ENCODE measurements around the gene IRF2.

The IRF2 gene

DNA sequence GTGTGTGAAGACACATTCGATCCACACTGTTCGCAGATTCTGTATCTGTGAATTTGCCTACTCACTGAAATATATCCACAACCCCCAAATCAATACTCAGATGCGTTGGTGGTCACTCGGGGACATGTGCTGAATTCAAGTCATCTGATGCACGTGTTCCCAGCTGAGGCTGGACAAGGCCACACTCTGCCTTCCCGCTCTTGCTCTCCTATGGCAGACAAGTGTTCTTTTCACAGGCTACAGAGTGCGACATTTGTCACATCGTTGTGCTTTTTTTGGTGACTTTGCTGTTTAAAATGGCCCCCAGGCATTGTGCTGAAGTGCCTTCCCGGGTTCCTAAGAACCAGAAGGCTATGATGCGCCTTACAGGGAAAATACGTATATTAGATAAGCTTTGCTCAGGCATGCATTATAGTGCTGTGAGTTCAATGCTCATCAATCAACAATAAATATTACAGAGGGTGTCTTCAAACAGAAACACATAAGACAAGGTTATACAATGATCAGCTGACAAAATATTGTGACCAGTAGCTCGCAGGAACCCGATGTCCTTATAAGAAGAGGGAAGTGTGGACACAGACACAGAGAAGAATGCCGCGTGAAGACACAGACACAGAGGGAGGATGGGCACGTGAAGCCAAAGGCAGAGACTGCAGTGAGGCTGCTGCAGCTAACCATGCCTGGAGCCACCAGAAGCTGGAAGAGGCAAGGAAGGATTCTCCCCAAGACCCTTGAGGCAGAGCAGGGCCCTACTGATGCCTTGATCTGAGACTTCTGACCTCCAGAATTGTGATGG, 42.0 kb downstream of the IRF2 start:
- no peak for DNase-seq (ENCODE audit: low read depth in 2 of 2)

DNA sequence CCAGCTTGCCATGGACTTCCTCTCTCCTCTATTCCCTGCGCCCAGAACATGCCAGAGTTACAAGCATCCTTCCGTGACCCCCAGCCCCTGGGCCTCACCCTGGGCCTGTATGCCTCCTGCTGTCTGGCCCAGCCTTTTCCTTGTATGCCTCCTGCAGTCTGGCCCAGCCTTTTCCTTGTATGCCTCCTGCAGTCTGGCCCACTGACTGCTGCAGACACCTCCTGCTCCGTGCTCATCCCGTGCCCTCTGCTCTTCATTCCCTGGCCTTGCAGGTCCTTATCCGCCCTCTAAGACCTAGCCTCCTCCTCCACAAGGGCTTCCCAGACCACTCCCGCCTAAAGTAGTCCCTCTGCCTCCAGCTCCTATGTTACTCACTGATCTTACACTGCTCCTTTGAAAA, 44.2 kb downstream of the IRF2 start:
- no peak for DNase-seq (ENCODE audit: low read depth in 2 of 2)

DNA sequence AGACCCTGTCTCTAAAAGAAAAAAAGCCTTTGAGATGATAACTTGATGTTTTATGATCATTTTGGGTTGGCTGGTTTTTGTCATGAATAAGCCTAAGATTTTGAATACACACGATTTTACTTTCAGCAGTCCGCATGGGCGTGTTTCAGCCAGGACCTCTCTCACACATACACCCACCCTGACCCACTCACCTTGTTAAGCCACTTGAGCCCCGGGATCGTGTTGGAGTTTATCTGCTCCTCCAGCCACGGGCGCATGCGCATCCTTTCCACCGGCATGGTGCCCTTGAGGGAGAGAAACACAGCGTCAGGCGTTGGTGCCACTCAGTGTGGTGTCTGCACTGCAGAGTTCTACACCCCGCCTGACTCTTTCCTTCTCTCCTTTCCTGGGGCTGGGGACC, 45.6 kb downstream of the IRF2 start:
- DNase-seq (ENCODE audit: low read depth in 2 of 2) = no peak

DNA sequence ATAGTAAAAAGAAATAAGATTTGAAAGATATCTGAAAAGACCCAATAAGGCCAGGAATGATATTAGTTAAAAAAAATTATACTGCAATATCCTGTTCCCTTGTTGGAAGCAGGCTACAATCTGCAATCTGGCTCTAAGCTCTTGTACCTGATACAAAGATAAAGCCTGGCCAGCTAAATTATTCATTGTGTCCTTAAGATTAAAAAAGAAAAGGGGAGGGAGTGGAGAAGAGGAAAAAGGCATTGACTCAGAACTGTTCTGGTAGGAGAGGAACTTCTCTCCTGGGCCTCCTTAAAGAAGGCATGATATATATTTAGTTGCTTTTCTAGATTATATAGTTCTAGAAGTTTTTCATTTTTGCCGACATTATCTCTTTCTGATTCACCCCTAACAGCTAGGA, 46.7 kb downstream of the IRF2 start:
- DNase-seq (ENCODE audit: low read depth in 2 of 2) = no peak

DNA sequence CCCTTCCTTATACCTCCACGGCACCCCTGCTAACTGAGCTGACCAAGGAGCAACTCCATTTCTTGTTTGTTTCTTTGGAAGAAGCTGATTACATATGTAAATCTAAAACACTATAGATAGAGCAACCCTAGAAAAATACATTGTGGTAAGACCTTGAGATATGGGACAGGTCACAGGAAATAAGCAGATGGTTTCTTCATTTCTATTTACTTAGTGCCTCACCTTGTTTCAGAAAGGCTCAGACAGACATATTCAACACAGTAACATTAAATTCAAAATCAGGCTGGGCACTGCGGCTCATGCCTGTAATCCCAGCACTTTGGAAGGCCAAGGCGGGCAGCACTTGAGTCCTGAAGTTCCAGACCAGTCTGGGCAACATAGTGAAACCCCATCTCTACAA, 47.3 kb downstream of the IRF2 start:
- no peak for DNase-seq (ENCODE audit: low read depth in 2 of 2)

DNA sequence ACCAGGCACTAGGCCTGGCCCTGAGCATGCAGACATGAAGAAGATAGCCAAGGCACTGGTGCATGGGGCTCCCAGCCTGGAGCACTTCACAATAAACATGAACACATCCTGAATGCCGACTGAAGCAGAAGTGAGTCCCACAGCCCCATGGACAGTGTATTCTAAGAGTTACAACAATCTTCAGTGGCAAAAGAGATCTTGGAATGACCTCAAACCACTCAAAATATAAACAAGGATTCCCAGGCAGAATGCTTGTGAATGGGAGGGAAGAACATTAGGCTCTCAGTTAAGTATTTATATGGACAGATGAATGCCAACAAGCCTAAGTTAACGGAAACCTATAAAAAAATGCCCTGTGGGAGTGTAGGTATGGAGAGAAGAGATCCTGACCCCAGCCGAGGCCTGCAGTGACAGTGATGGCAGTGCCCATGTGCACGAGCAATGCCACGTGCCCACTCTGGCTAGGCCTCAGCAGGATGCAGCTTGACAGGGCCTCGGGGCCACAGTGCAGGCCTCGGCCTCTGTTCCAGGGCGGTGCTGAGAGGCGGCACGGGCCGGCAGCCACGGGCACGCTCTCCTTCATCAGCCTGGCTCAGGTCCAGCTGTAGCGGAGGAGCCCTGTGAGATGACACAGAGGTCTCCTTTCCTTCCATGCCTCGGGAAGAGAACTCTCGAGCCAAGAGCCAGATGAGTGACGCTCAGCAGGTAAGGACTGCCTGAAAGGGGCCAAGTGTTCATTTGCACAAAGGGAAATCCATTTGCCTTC, 49.2 kb downstream of the IRF2 start:
- DNase-seq (ENCODE audit: low read depth in 2 of 2) = no peak

DNA sequence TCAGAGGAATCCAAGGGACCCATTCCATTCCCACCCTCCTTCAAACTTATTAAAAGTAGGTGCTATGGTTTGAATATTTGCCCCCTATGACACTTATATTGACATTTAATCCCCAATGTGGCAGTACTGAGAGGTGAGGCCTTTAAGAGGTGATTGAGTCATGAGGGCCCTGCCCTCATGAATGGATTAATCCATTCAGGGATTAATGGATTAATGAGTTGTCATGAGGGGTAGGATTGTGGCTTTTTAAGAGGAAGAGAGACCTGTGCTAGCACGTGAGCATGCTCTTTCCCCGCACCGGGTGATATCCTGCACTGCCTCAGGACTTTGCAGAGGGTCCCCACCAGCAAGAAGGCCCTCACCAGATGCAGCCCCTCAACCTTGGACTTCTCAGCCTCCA, 50.1 kb downstream of the IRF2 start:
- DNase-seq (ENCODE audit: low read depth in 2 of 2) = no peak

DNA sequence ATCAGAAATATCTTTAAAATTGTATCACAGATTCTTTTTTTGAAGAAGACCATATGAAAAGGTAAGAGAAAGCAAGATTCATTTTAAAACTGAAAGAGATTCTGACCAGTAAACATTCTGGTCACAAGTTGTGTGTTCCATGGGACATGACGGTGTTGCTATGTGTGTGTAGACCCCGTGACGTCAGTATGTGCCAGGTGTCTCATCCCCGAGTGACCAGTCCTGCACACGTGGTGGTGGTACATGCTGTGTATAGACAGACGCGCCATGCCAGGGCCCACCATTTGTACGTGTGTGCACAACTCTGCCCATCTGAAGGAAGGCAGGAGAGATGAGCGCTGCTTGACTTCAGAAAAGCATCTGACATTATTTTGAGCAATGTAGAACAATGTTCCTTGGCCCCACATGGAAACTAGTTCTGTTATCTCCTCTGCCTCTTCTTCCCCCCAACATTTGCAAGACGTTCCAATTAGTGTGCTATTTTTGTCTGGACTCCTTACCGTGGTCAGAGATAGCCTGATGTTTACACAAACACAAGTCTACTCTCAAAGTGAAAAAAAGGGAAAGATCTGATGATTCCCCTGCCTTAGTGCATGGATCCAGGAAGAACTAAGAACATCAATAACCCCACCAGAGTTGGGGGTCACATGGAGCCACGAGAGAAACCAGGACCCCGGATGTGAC, 51.2 kb downstream of the IRF2 start:
- no peak for DNase-seq (ENCODE audit: low read depth in 2 of 2)

DNA sequence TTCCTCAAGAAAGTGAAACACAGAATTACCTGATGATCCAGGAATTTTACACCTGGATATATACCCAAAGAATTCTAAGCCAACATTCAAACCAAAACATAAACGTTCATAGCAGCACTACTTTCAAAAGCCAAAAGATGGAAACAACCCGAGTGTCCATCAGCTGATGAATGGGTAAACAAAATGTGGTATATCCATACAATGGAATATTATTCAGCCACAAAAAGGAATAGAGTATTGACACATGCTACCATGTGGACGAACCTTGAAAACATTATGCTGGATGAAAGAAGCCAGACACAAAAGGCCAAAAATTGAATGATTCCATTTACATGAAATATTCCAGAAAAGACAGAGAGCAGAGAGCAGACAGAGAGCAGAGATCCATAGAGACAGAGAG, 52.0 kb downstream of the IRF2 start:
- DNase-seq (ENCODE audit: low read depth in 2 of 2) = no peak

DNA sequence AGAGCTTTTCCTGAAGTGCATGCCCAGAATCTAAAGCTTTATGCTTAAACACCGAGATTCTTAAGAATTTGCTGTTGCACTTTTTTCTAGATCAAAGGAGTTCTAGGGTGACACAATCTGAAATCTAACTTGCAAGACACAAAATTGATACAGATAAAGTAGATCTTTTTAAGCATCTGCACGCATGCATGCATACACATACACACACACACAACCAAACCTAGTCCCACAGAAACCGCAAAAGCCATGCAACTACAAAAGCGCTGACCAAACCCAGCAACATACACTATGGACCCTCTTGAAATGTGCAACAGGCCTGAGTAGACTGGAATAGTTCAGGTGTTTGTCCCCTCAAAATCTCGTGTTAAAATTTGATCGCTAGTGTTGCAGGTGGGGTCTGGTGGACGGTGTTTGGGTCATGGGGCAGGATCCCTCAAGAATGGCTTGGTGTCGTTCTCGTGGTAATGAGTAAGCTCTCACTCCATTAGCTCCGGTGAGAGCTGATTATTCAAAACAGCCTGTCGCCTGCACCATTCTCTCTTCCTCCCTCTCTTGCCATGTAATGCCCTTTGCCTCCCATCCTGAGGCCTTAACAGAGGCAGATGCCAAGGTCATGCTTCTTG, 52.7 kb downstream of the IRF2 start:
- DNase-seq (ENCODE audit: low read depth in 2 of 2) = no peak

DNA sequence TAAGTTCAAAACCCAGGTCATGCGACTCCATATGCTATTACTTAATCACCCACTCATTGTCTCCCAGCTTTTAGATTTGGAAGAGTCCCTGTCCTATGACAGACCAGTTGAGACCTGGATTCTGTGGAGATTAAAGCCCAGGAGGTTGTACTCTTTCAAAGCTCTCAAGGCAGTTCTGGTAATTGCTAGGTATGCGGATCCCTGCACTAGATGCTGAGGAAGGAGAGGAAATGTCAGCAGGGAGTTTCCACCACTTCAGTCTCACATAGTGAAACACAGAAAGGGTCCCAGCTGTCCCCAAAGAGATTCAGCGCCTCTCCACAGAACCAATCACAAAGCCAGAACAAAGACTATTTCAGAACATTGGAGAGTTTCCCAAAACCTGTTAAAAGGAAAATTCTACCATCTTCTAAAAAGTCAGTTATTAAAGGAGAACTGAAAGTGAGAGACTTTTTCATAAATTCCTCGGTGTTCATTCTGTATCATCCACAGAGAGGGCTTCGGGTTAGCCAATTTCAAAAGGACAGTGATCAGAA, 53.4 kb downstream of the IRF2 start:
- no peak for DNase-seq (ENCODE audit: low read depth in 2 of 2)

DNA sequence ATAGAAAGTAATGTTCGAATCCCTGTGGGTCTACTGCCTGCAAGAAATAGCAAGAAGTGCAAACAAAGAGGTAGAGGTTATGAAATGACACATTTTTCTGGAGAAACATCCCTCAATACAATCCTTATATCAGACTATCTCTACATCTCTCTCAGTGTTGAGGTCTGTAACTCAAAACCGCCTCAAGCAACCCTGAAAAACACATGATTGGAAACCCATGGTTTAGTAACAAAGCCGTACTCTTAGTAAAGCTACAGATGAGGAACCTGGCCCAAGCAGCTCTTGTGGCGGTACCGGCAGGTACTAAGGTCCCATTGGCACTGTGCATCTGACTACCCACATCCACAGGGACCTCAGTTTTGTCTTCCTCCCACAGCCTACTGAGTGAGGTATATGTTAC, 53.9 kb downstream of the IRF2 start:
- no peak for DNase-seq (ENCODE audit: low read depth in 2 of 2)

DNA sequence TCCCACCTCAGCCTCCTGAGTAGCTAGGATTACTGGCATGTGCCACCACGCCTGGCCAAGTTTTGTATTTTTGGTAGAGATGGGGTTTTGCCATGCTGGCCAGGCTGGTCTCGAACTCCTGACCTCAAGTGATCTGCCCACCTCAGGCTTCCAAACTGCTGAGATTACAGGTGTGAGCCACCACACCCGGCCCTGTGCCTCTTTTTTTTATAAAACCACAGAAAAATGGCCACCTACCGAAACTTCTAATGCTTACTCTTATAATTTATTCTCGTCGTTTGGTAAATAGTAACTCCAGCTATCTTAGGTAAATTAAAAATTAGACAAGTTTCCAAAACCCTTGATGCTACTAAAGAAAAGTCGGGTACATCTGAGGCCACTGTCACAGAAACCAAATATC, 54.4 kb downstream of the IRF2 start:
- no peak for DNase-seq (ENCODE audit: low read depth in 2 of 2)

DNA sequence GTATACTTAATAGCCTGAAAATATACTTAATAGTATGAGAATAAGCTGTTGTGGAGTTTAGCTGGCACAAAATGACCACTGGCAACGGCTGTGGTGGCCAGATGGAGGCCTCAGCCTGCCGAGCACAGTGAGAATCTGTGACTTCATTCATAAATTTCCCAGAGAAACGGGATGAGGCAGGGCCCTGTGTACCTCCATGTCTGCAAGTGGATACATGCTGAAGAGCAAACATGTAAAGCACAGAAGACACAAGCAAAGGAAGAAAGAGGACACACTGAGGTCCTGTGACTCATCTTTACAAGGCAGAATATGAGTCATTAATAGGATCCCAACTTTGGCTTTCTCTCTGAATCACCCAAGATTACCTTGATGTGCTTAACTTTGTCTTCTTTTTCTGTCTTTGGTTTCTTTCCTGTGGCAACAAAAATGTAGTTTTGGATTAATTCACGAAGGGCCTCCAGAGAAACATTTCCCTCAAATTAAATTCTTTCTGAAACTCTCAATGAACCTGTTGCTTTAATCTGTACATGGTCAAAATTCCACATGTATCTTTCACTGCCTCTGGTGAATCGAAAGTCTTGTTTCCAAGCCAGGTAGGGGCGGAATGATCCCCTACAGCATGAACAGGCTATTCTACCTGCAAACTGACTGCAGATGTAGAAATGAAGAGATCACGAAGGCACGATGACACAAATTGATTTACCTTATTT, 56.4 kb downstream of the IRF2 start:
- DNase-seq (ENCODE audit: low read depth in 2 of 2) = no peak

DNA sequence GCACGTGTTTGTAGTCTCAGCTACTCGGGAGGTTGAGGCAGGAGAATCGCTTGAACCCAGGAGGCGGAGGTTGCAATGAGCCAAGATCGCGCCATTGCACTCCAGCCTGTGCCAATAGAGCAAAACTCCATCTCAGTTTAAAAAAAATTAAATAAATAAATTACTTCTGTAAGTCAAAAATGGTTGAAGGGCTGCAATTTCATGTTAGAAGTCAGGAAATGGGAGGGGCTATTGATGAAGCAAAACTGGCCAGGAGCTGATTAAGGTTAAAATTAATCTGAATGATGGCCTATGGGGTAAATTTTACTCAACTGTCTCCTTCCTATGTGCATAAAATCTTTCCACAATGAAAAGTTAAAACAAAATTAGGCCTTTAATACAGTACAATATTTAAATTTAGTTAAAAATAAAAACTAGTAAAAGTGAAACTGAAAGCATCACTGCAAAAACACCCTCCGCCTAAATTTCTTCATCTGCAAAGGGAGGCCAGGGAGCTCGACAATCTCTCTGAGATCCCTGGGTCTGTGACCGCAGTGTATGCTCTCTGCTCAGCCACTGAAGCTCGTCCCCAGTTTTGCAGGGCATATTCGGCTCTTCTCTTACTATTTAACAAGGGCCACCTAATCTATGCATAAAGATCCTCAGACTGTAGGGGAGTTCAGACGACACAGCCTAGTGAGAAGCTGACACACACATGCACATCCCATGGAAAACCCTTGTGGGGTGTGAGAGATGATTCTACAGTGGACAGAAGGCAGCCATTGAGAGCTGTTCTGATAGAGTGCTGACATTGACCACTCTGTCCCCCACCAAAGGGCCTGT, 57.2 kb downstream of the IRF2 start:
- DNase-seq (ENCODE audit: low read depth in 2 of 2) = no peak

DNA sequence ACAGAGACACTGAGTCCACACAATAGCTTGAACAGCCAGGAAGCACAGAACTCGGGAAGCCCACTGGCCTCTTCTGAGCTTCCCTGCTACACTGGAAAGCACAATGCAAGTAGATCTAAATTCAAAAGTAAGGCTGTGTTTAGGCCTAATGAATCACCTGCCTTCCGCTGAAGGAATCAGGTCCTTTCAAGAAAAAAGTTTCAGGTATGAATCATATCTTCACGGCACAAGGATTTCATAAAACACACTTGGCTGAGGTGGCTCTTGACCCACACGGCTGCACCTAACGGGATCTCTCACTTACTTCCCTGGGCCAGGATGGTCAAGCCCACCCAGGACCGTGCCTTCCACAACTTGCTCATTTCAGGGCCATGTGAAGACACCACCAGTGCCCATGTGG, 59.3 kb downstream of the IRF2 start:
- DNase-seq (ENCODE audit: low read depth in 2 of 2) = no peak

DNA sequence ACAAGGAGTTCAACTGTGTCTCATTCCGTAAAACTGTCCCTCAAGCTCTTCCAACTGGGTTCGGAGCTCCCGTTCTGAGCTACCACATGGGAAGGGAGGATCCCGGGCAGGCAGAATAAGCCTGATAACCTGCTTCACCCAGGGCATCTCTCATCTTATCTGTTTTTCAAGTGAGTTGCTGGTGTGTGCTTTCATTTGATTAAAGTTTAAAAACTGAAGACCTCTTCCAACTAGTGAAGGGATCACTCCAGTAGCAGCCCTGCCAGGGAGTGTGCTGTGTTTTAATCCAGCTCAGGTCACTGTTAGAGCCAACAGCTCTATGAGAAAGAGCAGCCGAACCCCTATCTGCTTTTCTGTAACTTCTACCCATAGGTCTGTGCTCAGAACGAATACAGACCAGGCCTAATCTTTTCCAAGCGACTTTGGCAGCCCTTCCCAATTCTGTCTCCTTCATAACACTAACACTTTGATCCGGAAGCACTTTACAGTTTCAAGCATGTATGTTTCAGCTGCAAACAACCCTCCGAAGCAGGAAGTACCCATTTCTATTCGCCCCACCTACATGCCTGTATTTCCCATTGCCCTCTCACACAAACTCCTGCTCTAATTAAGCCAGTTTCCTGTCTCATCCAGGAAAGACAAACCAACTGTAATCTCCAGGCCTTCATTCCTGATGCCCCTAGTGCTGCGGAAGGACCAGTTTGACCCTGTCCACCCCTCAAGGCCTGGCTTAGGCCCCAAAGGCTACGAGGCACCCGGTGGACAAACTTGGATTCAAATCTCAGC, 60.9 kb downstream of the IRF2 start:
- DNase-seq (ENCODE audit: low read depth in 2 of 2) = no peak

DNA sequence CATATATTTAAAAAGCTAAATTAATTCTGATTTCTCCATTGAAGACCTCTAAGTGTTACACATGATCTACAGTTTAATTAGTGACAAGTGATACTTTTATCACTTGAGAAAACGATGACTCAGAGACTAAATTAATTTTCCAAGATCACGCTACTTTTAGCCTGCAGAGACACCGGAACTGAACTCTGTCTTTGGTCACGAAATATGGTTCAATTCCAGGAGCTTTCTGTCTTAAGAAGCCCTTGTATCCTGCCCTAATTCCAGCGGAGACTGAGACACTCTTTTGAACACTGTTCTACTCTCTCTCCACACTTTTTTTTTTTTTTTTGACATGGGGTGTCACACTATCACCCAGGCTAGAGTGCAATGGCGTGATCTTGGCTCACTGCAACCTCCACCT, 63.6 kb downstream of the IRF2 start:
- DNase-seq (ENCODE audit: low read depth in 2 of 2) = no peak

DNA sequence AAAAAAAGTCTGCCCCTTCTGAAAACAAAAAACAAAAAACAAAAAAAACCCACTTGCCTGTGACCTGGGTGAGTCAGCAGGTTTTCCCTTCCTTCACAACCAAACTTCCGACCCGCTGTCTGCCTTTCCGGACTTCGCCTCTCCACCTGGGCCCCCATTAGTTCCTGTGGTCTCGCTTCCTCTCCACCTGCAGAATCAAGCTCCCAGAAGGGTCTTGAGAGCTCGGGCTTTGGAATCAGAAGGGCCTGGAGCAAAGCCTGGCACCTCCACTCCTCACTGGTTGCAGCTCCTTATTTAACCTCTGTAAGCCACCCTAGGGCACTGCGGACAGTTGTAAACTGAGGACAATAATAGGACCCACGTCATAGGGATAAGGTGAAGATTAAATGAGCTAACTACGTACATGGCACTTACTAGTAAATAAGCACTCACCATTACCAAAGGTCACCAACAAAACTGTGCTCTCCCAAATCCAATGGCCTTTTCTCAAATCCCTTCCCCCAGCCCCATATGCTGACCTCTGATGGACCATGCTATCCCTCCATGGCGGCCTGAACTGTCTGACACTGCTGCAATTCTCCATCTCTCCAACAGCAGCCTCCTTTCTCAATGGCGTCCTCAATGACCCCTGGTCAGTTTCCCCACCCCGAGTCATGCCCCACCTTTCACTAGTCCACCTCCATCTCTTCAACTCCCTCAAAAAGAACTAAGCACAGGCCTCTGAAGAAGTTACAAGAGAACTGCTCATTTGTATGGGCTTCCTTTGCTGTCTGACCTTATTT, 64.2 kb downstream of the IRF2 start:
- peak in 1 of 2 donors; percentile 26 for DNase-seq (ENCODE audit: low read depth in 2 of 2)
